C4-2B (cell line): ENCODE data around the gene GALNT17.

Source experiments
- CTCF ChIP-seq: fragments of 450-650 bp; conservative IDR thresholded peaks from 2 replicates; pipeline ENCODE4 v1.5.1; 2017; ENCODE audit warnings: mild to moderate bottlenecking
- ZFX ChIP-seq: fragments of 450-650 bp; IDR thresholded peaks from 2 replicates; pipeline ENCODE4 v1.6.1; 2017

GRCh38 chr7:71145906-71146901 lies 14.3 kb downstream of the GALNT17 start:
- TF ChIP-seq CTCF (no peak), ZFX (no peak)
